Fibroblast of lung (primary cell): ENCODE data around the gene TOR2A. TPM values are rescaled to one million over a fixed set of nuclear protein-coding genes. Genes with fewer than 3 reads are reported as not detected.
A peak's percentile ranks its signal among the peaks of the same experiment; 100 is the strongest.

Experiments used
- DNase-seq, 2 donors: peaks; one replicate each; pipeline versions ENCODE4 v3.0.0 to v3.0.0-alpha.2; 2010; ENCODE audit warnings: low read depth in 2 of 2
- H2AFZ ChIP-seq: 2 replicates; pipeline ENCODE4 v1.5.1; 2012; ENCODE audit warnings: low read length, control low read depth, inconsistent platforms
- H3K27ac ChIP-seq: 2 replicates; pipeline ENCODE4 v1.5.1; 2011; ENCODE audit warnings: low read length, control low read depth; ENCODE audit not compliant: insufficient read depth
- H3K27me3 ChIP-seq: 2 replicates; pipeline ENCODE4 v1.5.1; 2011; ENCODE audit warnings: mild to moderate bottlenecking, low read length; ENCODE audit not compliant: control insufficient read depth, insufficient read depth
- H3K36me3 ChIP-seq: 2 replicates; pipeline ENCODE4 v1.5.1; 2011; ENCODE audit warnings: low read length; ENCODE audit not compliant: control insufficient read depth, insufficient read depth
- H3K4me1 ChIP-seq: 2 replicates; pipeline ENCODE4 v1.5.1; 2011; ENCODE audit warnings: low read length; ENCODE audit not compliant: control insufficient read depth, insufficient read depth; ENCODE audit errors: extremely low read depth
- H3K4me2 ChIP-seq: 2 replicates; pipeline ENCODE4 v1.5.1; 2011; ENCODE audit warnings: low read length, control low read depth; ENCODE audit not compliant: insufficient read depth; ENCODE audit errors: extremely low read depth
- H3K4me3 ChIP-seq, 4 experiments: fragments of 200-600 bp in 1 of 4; sonication (generic) in 1 of 4; replicated peaks in 1 of 4; 2 replicates each; pipeline ENCODE4 v1.5.1; 2011 to 2016; ENCODE audit warnings: low read length in 4 of 4, low read depth in 3 of 4, mild to moderate bottlenecking in 3 of 4, control low read depth in 2 of 4, inconsistent platforms in 1 of 4, mixed read lengths in 1 of 4; ENCODE audit not compliant: insufficient read depth in 1 of 4; ENCODE audit errors: control extremely low read depth in 1 of 4
- H3K79me2 ChIP-seq: 2 replicates; pipeline ENCODE4 v1.5.1; 2012; ENCODE audit warnings: mild to moderate bottlenecking, low read length, inconsistent platforms; ENCODE audit not compliant: control insufficient read depth, insufficient read depth
- H3K9ac ChIP-seq: 2 replicates; pipeline ENCODE4 v1.5.1; 2011; ENCODE audit warnings: mild to moderate bottlenecking, low read length, control low read depth; ENCODE audit not compliant: insufficient read depth
- H3K9me3 ChIP-seq: 2 replicates; pipeline ENCODE4 v1.5.1; 2012; ENCODE audit warnings: low read depth, low read length; ENCODE audit not compliant: control insufficient read depth, insufficient read depth
- H4K20me1 ChIP-seq: 2 replicates; pipeline ENCODE4 v1.5.1; 2011; ENCODE audit warnings: low read length; ENCODE audit not compliant: control insufficient read depth, insufficient read depth; ENCODE audit errors: extremely low read depth
- CTCF ChIP-seq, 2 donors: IDR thresholded peaks in 1 of 2; conservative IDR thresholded peaks in 1 of 2; 1 replicate in 1 of 2; 2 replicates in 1 of 2; pipeline ENCODE4 v1.5.1; 2011 to 2012; ENCODE audit warnings: low read length in 2 of 2, control low read depth in 1 of 2, inconsistent platforms in 1 of 2, low read depth in 1 of 2, mild to moderate bottlenecking in 1 of 2
- EZH2 ChIP-seq: IDR thresholded peaks from 2 replicates; pipeline ENCODE4 v1.5.1; 2012; ENCODE audit warnings: low read length, control low read depth, mild to moderate bottlenecking; ENCODE audit errors: missing control alignments
- polyA plus RNA-seq, 2 donors: library from polyadenylated mRNA; depleted of rRNA in 1 of 2; stranded (reverse) in 1 of 2; unstranded in 1 of 2; fragments of >200 nt; gene quantifications; 2 replicates each; pipeline ENCODE4 v1.2.1, GENCODE V29; 2011 to 2012; ENCODE audit warnings: missing spikeins in 1 of 2
- total RNA-seq: library from RNA; depleted of rRNA; stranded (reverse); fragments of >200 nt; gene quantifications from 2 replicates; pipeline ENCODE4 v1.2.1, GENCODE V29; 2014

Gene TOR2A
- total and polyA plus RNA-seq, 2 donors (not counting 1 experiment from before 2014, with no cell fraction given), result 3.6 to 5.0 TPM

- H3K27me3 ChIP-seq, result peaks cover 5% of the 10 kb centered on the region
- no peak within 1 kb of the TSS for H3K4me2 ChIP-seq
- no peaks in the 10 kb centered on the region for H3K36me3 ChIP-seq
- H4K20me1 ChIP-seq, result no peaks in the 10 kb centered on the region
- no peak for TF ChIP-seq CTCF (conservative IDR thresholded peaks at IDR 0.05 in 1 of 2, IDR thresholded peaks at IDR 0.05 in 1 of 2; ENCODE audit: low read depth in 1 of 2, low read length in 2 of 2)
- TF ChIP-seq EZH2, result no peak
- H3K27ac ChIP-seq, result no peak within 1 kb of the TSS
- H3K79me2 ChIP-seq, result no peaks in the 10 kb centered on the region
- no peak within 1 kb of the TSS for H2AFZ ChIP-seq
- H3K4me3 ChIP-seq, result no peak within 1 kb of the TSS
- H3K9me3 ChIP-seq, result no peaks in the 10 kb centered on the region
- H3K4me1 ChIP-seq, result no peaks in the 10 kb centered on the region
- no peak within 1 kb of the TSS for H3K9ac ChIP-seq
- DNase-seq, result peak in 1 of 2 donors; percentile 30
Measured at GRCh38 chr9:127778280-127779135, 43.4 kb upstream of the TOR2A start, which contains the start of gene SH2D3C. Gene SH2D3C (minus strand): TSS chr9:127778666. CDS start chr9:127778627, 39 bp downstream.

GRCh38 chr9:127777368-127777980 lies 42.4 kb upstream of the TOR2A start:
- Histone ChIP-seq H2AFZ (no peak overlapping the region), H3K4me1 (no peaks in the 10 kb centered on the region), H3K27me3 (peaks cover 6% of the 10 kb centered on the region), H3K9me3 (no peaks in the 10 kb centered on the region), H3K27ac (no peak overlapping the region), H3K4me2 (no peak overlapping the region), H3K9ac (no peak overlapping the region), H3K79me2 (no peaks in the 10 kb centered on the region), H4K20me1 (no peaks in the 10 kb centered on the region), H3K36me3 (no peaks in the 10 kb centered on the region), H3K4me3 (no peak overlapping the region)
- no peak for DNase-seq
- TF ChIP-seq EZH2, result no peak
- TF ChIP-seq CTCF (conservative IDR thresholded peaks at IDR 0.05 in 1 of 2, IDR thresholded peaks at IDR 0.05 in 1 of 2; ENCODE audit: low read depth in 1 of 2, low read length in 2 of 2), result no peak

- Histone ChIP-seq H4K20me1 (no peaks in the 10 kb centered on the region), H3K36me3 (no peaks in the 10 kb centered on the region), H3K27ac (no peak overlapping the region), H3K4me2 (no peak overlapping the region), H3K4me3 (no peak overlapping the region), H3K9ac (no peak overlapping the region), H3K9me3 (no peaks in the 10 kb centered on the region), H3K27me3 (peaks cover 7% of the 10 kb centered on the region), H3K79me2 (no peaks in the 10 kb centered on the region), H2AFZ (no peak overlapping the region), H3K4me1 (no peaks in the 10 kb centered on the region)
- DNase-seq, result no peak
- TF ChIP-seq CTCF (conservative IDR thresholded peaks at IDR 0.05 in 1 of 2, IDR thresholded peaks at IDR 0.05 in 1 of 2; ENCODE audit: low read depth in 1 of 2, low read length in 2 of 2) (no peak), EZH2 (no peak)
Measured at GRCh38 chr9:127776924-127777289, 41.8 kb upstream of the TOR2A start.
